Measurements from ENCODE around the gene RNF13.
"Not testable (repeated sequence)": the region's sequence is repeated elsewhere in the genome, so short reads cannot be mapped to it uniquely, and the experiment has no call there.

Gene RNF13

DNA sequence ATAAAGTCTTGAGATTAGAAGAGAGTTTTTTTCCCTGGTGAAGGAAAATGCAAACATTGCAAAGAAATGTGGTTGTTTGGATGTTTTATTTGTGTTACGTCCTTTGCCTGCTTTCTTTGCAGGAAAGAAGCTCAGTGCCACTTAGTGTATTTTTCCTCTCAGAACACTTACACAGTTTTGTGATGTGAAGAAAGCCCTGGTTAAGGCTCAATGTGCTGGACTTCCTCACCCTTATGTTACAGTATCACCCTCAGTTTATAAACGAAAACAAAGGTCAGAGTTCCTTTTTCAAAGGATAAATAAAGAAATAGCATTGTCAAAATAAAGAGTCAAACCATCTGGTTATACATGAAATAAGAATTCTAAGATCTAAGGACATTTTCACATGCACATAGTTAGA, 45.9 kb downstream of the RNF13 start:
- H3K4me3 ChIP-seq (ENCODE audit: low read depth in 1 of 2, low read length in 2 of 2), result no peak overlapping the region
- H3K4me1 ChIP-seq (ENCODE audit: control insufficient read depth in 1 of 2, insufficient read depth in 2 of 2, low read length in 2 of 2), result no peaks in the 10 kb centered on the region
- peaks cover 11 to 14% of the 10 kb centered on the region in 2 donors for H3K36me3 ChIP-seq (ENCODE audit: control insufficient read depth in 1 of 2, insufficient read depth in 2 of 2, low read length in 2 of 2)
- no peaks in the 10 kb centered on the region for H3K9me3 ChIP-seq (ENCODE audit: control insufficient read depth in 1 of 2, low read length in 2 of 2)
- no peak overlapping the region for H3K27ac ChIP-seq (ENCODE audit: low read depth, low read length)
- no peak overlapping the region for H3K9ac ChIP-seq (ENCODE audit: low read depth in 1 of 2, low read length in 2 of 2)
- H3K27me3 ChIP-seq (ENCODE audit: control insufficient read depth in 1 of 2, insufficient read depth in 2 of 2, low read length in 2 of 2), result no peaks in the 10 kb centered on the region

DNA sequence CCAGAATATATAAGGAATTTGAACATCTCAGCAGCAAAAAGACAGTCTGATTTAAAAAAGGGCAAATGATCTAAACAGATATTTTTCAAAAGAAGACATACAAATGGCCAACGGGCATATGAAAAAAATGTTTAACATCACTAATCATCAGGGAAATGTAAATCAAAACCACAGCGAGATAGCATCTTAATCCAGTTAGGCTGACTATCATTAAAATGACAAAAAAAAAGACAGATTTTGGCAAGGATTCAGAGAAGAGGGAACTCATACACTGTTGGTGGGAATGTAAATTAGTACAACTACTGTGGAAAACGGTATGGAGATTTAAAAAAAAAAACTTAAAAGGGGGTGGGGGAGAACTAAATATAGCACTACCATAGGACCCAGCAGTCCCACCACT, 47.9 kb downstream of the RNF13 start:
- no peak overlapping the region for H3K27ac ChIP-seq (ENCODE audit: low read depth, low read length)
- no peaks in the 10 kb centered on the region for H3K4me1 ChIP-seq (ENCODE audit: control insufficient read depth in 1 of 2, insufficient read depth in 2 of 2, low read length in 2 of 2)
- peaks cover 7 to 9% of the 10 kb centered on the region in 2 donors for H3K36me3 ChIP-seq (ENCODE audit: control insufficient read depth in 1 of 2, insufficient read depth in 2 of 2, low read length in 2 of 2)
- no peaks in the 10 kb centered on the region for H3K9me3 ChIP-seq (ENCODE audit: control insufficient read depth in 1 of 2, low read length in 2 of 2)
- no peak overlapping the region for H3K4me3 ChIP-seq (ENCODE audit: low read depth in 1 of 2, low read length in 2 of 2)
- H3K9ac ChIP-seq (ENCODE audit: low read depth in 1 of 2, low read length in 2 of 2), result no peak overlapping the region
- no peaks in the 10 kb centered on the region for H3K27me3 ChIP-seq (ENCODE audit: control insufficient read depth in 1 of 2, insufficient read depth in 2 of 2, low read length in 2 of 2)

DNA sequence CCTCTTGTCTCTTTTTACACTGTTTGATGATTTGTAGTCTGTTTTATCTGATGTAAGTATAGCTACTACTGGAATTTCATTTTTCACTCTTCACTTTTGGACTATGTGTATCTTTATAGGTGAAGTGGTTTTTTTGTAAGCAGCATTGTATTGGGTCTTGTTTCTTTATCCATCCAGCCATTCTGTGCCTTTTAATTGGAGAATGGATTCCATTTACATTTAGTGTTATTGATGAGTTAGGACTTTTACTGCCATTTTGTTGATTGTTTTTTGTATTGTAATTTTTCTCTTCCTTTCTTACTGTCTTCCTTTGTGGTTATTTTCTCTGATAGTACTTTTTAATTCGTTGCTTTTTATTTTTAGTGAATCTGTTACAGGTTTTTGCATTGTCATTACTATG, 54.5 kb downstream of the RNF13 start:
- H3K27me3 ChIP-seq (ENCODE audit: control insufficient read depth in 1 of 2, insufficient read depth in 2 of 2, low read length in 2 of 2), result no peaks in the 10 kb centered on the region
- H3K9me3 ChIP-seq (ENCODE audit: control insufficient read depth in 1 of 2, low read length in 2 of 2), result no peaks in the 10 kb centered on the region
- H3K36me3 ChIP-seq (ENCODE audit: control insufficient read depth in 1 of 2, insufficient read depth in 2 of 2, low read length in 2 of 2), result peaks cover 7 to 9% of the 10 kb centered on the region in 2 donors
- H3K9ac ChIP-seq (ENCODE audit: low read depth in 1 of 2, low read length in 2 of 2), result no peak overlapping the region
- H3K4me1 ChIP-seq (ENCODE audit: control insufficient read depth in 1 of 2, insufficient read depth in 2 of 2, low read length in 2 of 2), result no peaks in the 10 kb centered on the region
- no peak overlapping the region for H3K4me3 ChIP-seq (ENCODE audit: low read depth in 1 of 2, low read length in 2 of 2)
- H3K27ac ChIP-seq (ENCODE audit: low read depth, low read length), result no peak overlapping the region

DNA sequence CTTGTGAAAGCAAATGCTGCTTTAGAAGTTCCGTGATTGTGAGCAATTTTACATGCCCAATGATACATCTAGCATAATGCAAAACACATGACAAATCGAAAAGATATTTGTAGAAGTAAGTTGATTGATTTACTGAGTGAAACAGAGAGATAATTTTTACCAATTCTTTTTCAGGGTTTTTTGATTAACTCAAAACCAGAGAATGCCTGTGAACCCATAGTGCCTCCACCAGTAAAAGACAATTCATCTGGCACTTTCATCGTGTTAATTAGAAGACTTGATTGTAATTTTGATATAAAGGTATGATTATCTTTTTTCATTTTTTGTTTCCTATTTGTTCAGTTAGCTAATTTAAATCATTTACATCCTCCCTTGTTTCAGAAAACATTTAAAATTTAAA, 58.8 kb downstream of the RNF13 start:
- Histone ChIP-seq H3K4me3 (ENCODE audit: low read depth in 1 of 2, low read length in 2 of 2) (no peak overlapping the region), H3K9me3 (ENCODE audit: control insufficient read depth in 1 of 2, low read length in 2 of 2) (no peaks in the 10 kb centered on the region), H3K36me3 (ENCODE audit: control insufficient read depth in 1 of 2, insufficient read depth in 2 of 2, low read length in 2 of 2) (peaks cover 7 to 9% of the 10 kb centered on the region in 2 donors), H3K4me1 (ENCODE audit: control insufficient read depth in 1 of 2, insufficient read depth in 2 of 2, low read length in 2 of 2) (no peaks in the 10 kb centered on the region), H3K27ac (ENCODE audit: low read depth, low read length) (no peak overlapping the region), H3K9ac (ENCODE audit: low read depth in 1 of 2, low read length in 2 of 2) (no peak overlapping the region), H3K27me3 (ENCODE audit: control insufficient read depth in 1 of 2, insufficient read depth in 2 of 2, low read length in 2 of 2) (no peaks in the 10 kb centered on the region)

DNA sequence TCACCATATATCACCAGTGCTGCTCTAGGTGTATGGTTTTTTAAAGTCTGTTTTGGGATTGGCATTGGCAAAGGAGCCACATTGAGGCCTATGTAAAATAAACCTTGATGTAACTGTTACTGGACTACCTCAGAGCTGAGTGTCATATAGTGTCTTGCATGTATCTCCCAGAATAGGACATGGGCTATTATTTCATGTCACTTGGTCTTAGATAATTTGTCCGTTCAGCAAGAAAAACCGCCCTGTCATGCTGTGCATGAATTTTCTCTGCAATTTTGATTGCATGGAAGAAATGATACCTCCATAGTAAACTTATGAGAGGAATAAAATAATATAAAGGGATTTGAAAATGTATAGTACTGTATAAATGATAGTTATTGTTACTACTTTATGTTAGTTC, 59.6 kb downstream of the RNF13 start:
- H3K27me3 ChIP-seq (ENCODE audit: control insufficient read depth in 1 of 2, insufficient read depth in 2 of 2, low read length in 2 of 2), result no peaks in the 10 kb centered on the region
- H3K9ac ChIP-seq (ENCODE audit: low read depth in 1 of 2, low read length in 2 of 2), result no peak overlapping the region
- no peak overlapping the region for H3K4me3 ChIP-seq (ENCODE audit: low read depth in 1 of 2, low read length in 2 of 2)
- H3K27ac ChIP-seq (ENCODE audit: low read depth, low read length), result no peak overlapping the region
- H3K36me3 ChIP-seq (ENCODE audit: control insufficient read depth in 1 of 2, insufficient read depth in 2 of 2, low read length in 2 of 2), result peaks cover 7 to 9% of the 10 kb centered on the region in 2 donors
- no peaks in the 10 kb centered on the region for H3K4me1 ChIP-seq (ENCODE audit: control insufficient read depth in 1 of 2, insufficient read depth in 2 of 2, low read length in 2 of 2)
- no peaks in the 10 kb centered on the region for H3K9me3 ChIP-seq (ENCODE audit: control insufficient read depth in 1 of 2, low read length in 2 of 2)

DNA sequence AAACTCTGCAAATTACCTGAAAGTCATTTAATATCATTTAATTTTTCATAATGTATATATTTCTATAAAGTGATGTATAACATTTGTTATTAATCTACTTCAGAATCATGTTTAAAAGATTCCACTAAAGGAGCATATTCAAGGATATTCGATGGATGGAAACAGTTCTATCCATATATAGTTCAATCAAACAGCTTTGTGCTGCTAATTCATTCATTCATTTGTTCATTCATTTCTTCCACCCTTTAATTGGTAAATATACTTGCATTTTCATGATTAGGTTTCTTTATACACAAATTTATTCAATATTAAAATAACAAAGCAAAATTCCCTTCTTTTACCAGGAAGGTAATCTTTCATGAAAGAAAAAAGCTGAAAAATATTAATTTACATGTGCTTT, 64.7 kb downstream of the RNF13 start:
- no peak overlapping the region for H3K27ac ChIP-seq (ENCODE audit: low read depth, low read length)
- H3K36me3 ChIP-seq (ENCODE audit: control insufficient read depth in 1 of 2, insufficient read depth in 2 of 2, low read length in 2 of 2), result peaks cover 3 to 9% of the 10 kb centered on the region in 2 donors
- H3K27me3 ChIP-seq (ENCODE audit: control insufficient read depth in 1 of 2, insufficient read depth in 2 of 2, low read length in 2 of 2), result no peaks in the 10 kb centered on the region
- no peaks in the 10 kb centered on the region for H3K4me1 ChIP-seq (ENCODE audit: control insufficient read depth in 1 of 2, insufficient read depth in 2 of 2, low read length in 2 of 2)
- no peak overlapping the region for H3K4me3 ChIP-seq (ENCODE audit: low read depth in 1 of 2, low read length in 2 of 2)
- H3K9me3 ChIP-seq (ENCODE audit: control insufficient read depth in 1 of 2, low read length in 2 of 2), result no peaks in the 10 kb centered on the region
- no peak overlapping the region for H3K9ac ChIP-seq (ENCODE audit: low read depth in 1 of 2, low read length in 2 of 2)

DNA sequence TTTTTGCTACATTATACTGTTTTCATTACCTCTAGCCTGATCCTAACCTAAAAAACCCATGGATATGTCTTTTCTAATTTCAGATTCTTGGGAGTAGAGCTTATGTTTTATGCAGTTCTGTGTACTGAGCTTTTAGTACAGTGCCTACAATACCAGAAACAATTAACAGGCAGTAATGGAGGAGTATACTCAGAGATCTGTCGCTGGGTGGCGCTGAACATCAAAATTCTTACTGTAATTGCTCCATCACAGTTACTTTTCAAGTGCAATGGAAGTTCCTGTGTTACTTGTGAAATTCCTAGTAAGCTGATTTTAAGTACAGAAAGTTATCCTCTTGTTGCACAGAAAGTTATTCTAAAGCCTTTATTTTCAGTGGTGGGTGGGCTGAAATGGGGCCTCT, 66.9 kb downstream of the RNF13 start:
- Histone ChIP-seq H3K27ac (ENCODE audit: low read depth, low read length) (no peak overlapping the region), H3K36me3 (ENCODE audit: control insufficient read depth in 1 of 2, insufficient read depth in 2 of 2, low read length in 2 of 2) (no peaks in the 10 kb centered on the region), H3K4me1 (ENCODE audit: control insufficient read depth in 1 of 2, insufficient read depth in 2 of 2, low read length in 2 of 2) (no peaks in the 10 kb centered on the region), H3K4me3 (ENCODE audit: low read depth in 1 of 2, low read length in 2 of 2) (no peak overlapping the region), H3K9ac (ENCODE audit: low read depth in 1 of 2, low read length in 2 of 2) (no peak overlapping the region), H3K9me3 (ENCODE audit: control insufficient read depth in 1 of 2, low read length in 2 of 2) (peaks cover 5% of the 10 kb centered on the region in 2 donors), H3K27me3 (ENCODE audit: control insufficient read depth in 1 of 2, insufficient read depth in 2 of 2, low read length in 2 of 2) (no peaks in the 10 kb centered on the region)

DNA sequence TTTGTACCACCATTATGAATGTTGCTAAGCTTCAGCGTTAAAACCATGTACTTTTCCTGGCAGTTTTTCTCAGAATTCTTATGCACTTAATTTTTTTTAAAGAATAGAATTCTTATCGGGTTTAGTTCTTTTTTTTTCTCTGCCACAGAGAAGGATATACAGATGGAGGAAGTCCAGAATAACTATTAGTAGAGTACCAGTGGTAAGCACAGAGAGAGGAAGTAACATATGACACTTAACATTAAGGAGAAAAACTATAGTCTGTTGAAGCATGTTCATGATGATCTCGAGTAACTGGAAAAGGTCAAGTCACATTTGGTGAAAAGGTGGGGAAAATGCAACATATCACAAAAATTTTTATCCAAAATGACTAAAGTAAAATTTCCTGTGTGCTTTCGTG, 68.9 kb downstream of the RNF13 start:
- Histone ChIP-seq H3K4me3 (ENCODE audit: low read depth in 1 of 2, low read length in 2 of 2) (no peak overlapping the region), H3K36me3 (ENCODE audit: control insufficient read depth in 1 of 2, insufficient read depth in 2 of 2, low read length in 2 of 2) (peaks cover 0 to under 1% of the 10 kb centered on the region in 2 donors), H3K27me3 (ENCODE audit: control insufficient read depth in 1 of 2, insufficient read depth in 2 of 2, low read length in 2 of 2) (no peaks in the 10 kb centered on the region), H3K9me3 (ENCODE audit: control insufficient read depth in 1 of 2, low read length in 2 of 2) (peaks cover 5% of the 10 kb centered on the region in 2 donors), H3K9ac (ENCODE audit: low read depth in 1 of 2, low read length in 2 of 2) (no peak overlapping the region), H3K27ac (ENCODE audit: low read depth, low read length) (no peak overlapping the region), H3K4me1 (ENCODE audit: control insufficient read depth in 1 of 2, insufficient read depth in 2 of 2, low read length in 2 of 2) (no peaks in the 10 kb centered on the region)

DNA sequence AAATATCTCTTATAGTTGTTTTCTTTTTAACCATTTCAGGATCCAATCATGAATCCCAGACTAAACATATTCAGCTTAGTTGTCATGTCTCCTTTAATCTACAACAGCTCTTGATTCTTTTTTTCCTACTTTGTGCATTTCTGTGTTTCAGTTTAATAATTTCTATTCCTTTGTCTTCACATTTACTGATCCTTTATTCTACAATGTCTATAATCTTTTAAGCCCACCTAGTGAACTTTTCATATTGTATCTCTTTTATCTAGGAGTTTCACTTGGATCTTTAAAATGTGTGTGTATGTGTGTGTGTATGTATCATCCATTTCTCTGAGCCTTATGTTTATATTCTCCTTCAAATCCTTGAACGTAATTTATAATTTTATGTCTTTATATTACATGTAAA, 70.1 kb downstream of the RNF13 start:
- Histone ChIP-seq H3K27ac (ENCODE audit: low read depth, low read length) (no peak overlapping the region), H3K4me3 (ENCODE audit: low read depth in 1 of 2, low read length in 2 of 2) (no peak overlapping the region), H3K4me1 (ENCODE audit: control insufficient read depth in 1 of 2, insufficient read depth in 2 of 2, low read length in 2 of 2) (no peaks in the 10 kb centered on the region), H3K36me3 (ENCODE audit: control insufficient read depth in 1 of 2, insufficient read depth in 2 of 2, low read length in 2 of 2) (peaks cover 0 to 6% of the 10 kb centered on the region in 2 donors), H3K9ac (ENCODE audit: low read depth in 1 of 2, low read length in 2 of 2) (no peak overlapping the region), H3K9me3 (ENCODE audit: control insufficient read depth in 1 of 2, low read length in 2 of 2) (peaks cover 5% of the 10 kb centered on the region in 2 donors), H3K27me3 (ENCODE audit: control insufficient read depth in 1 of 2, insufficient read depth in 2 of 2, low read length in 2 of 2) (no peaks in the 10 kb centered on the region)

DNA sequence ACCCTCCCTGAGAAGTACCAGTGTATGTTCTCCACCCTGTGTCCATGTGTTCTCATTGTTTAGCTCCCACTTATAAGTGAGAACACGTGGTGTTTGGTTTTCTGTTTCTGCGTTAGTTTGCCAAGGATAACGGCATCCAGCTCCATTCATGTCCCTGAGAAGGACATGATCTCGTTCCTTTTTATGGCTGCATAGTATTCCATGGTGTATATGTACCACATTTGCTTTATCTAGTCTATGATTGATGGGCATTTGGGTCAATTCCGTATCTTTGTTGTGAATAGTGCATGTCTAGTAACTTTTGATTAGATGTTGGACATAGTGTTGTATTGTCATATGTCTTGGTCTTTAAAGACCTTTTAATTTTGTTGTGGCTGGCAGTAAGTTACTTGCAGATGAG, 70.8 kb downstream of the RNF13 start:
- H3K9me3 ChIP-seq (ENCODE audit: control insufficient read depth in 1 of 2, low read length in 2 of 2); H3K9ac ChIP-seq (ENCODE audit: low read depth in 1 of 2, low read length in 2 of 2); H3K27ac ChIP-seq (ENCODE audit: low read depth, low read length); H3K27me3 ChIP-seq (ENCODE audit: control insufficient read depth in 1 of 2, insufficient read depth in 2 of 2, low read length in 2 of 2); H3K4me3 ChIP-seq (ENCODE audit: low read depth in 1 of 2, low read length in 2 of 2); H3K4me1 ChIP-seq (ENCODE audit: control insufficient read depth in 1 of 2, insufficient read depth in 2 of 2, low read length in 2 of 2); H3K36me3 ChIP-seq (ENCODE audit: control insufficient read depth in 1 of 2, insufficient read depth in 2 of 2, low read length in 2 of 2): not testable (repeated sequence)

DNA sequence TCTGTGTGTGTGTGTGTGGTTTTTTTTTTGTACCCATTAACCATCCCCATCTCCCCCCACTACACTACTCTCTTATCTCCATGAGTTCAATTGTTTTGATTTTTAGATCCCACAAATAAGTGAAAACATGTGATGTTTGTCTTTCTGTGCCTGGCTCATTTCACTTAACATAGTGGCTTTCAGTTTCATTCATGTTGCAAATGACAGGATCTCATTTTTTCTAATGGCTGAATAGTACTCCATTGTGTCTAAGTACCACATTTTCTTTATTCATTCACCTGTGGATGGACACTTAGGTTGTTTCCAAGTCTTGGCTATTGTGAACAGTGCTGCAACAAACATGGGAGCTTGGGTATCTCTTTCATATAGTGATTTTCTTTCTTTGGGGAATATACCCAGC, 71.8 kb downstream of the RNF13 start:
- not testable (repeated sequence) for H3K4me1 ChIP-seq (ENCODE audit: control insufficient read depth in 1 of 2, insufficient read depth in 2 of 2, low read length in 2 of 2); H3K4me3 ChIP-seq (ENCODE audit: low read depth in 1 of 2, low read length in 2 of 2); H3K27ac ChIP-seq (ENCODE audit: low read depth, low read length); H3K9ac ChIP-seq (ENCODE audit: low read depth in 1 of 2, low read length in 2 of 2); H3K9me3 ChIP-seq (ENCODE audit: control insufficient read depth in 1 of 2, low read length in 2 of 2); H3K36me3 ChIP-seq (ENCODE audit: control insufficient read depth in 1 of 2, insufficient read depth in 2 of 2, low read length in 2 of 2); H3K27me3 ChIP-seq (ENCODE audit: control insufficient read depth in 1 of 2, insufficient read depth in 2 of 2, low read length in 2 of 2)

Measured in duodenal mucosa (tissue), 2 donors.